HG03159 (cell line): ENCODE results near the gene FRMD4A.

Experiments used
- ATAC-seq: cut with Tn5 transposase; IDR thresholded peaks from one replicate; pipeline ENCODE4 v1.9.1; 2021; ENCODE audit warnings: mild to moderate bottlenecking, moderate library complexity; ENCODE audit not compliant: unreplicated experiment

FRMD4A gene

DNA sequence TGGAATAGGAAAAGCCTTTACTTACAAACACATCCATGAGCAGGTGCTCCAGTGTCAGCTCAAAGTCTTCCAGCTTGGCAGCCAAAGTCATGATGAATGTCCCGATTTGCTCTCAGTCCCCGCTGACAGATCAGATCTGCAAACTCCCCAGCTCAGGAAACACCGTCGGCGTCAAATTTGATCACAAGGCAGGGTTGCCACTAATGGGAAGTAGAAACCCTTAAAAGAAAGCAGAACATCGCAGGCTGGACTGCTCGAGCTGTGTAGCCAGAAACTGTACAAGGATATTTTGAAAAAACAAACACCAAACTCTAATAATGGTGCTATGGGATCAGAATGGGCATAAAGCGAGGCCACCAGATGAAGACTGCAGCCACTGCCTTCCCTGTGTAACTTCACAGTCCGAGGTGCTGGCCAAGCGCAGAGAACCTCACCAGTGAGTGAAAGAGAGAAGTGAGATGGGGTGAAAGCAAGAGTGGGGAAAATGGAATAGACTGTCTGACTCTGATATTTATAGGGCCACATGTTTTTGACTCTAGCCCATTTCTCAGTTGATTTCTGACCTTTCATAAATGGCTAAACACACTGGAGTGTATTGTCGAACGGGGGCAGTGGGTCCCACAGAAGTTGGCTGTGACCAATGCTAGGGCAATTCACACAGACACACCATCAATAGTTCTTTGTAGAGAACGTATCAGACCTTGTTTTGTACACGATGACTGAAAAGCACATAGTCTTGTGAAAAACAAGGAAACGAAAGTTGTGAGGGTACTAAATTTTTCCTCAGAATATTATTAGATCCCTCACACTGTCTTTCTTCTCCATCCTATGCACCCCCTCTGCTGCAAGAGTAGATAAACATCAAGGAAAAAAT is 306.2 kb downstream of the FRMD4A start:
- ATAC-seq: no peak

DNA sequence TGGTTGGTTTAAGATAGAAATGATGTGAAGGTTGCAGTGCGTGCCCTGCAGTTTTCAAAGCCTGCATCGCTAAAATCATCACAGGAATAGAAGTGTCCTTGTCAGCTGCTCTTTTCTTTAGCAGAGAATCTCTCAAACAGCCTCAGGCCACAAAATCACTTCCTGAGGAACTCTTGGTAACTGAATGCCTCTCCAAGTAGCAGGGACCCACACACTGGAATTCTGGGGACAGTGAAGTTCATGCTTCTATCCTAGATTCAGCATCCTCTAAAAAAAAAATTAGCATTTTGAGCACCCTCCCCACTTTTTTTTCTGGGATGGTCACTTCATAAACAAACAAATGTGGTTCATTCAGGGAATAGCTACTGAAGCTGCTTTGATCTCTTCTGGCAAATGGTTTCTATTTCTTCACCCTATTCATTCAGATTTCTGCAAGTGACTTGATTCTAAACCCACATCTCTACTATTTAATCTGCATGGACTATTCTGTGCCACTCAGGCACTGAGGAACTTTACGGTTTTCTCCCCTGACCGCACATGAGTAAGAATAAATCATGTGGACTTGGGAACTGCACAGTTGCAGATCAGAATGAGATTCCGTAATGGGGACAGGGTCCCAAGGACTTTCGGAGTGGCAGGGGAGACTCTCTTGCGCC is 306.9 kb downstream of the FRMD4A start:
- ATAC-seq: no peak

DNA sequence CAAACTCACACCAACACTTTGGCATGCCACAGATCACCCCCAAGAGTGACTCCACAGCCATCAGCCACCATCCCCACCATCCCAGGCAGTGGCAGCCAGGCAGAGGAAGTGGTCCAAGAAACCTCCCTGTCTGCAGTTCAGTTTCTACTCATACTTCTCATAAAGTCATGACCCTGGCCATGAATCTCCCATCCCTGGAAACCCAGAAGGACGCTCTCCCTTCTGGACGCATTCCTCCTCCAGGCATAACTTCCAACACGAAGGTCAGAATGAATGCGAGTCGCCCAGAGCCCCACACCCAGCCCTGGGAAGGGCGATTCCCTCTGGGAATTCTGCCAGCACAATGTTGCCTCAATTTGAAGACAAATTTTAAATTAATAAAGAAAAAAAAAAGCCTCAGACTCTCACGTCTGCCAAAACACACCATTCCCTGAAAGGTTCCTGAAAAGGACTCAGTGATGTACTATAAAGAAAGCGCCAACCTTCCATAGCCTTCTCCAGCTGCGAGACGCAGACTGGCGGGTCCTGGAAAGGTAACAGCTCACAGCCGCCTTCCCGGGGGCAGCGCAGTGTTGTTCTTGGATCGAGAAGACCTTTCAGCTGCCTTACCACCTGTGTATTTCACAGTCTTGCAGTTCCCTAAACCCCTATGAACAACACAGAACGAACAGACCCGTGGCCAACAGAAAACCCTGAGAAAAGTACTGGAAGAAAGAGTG is 307.6 kb downstream of the FRMD4A start:
- no peak for ATAC-seq

DNA sequence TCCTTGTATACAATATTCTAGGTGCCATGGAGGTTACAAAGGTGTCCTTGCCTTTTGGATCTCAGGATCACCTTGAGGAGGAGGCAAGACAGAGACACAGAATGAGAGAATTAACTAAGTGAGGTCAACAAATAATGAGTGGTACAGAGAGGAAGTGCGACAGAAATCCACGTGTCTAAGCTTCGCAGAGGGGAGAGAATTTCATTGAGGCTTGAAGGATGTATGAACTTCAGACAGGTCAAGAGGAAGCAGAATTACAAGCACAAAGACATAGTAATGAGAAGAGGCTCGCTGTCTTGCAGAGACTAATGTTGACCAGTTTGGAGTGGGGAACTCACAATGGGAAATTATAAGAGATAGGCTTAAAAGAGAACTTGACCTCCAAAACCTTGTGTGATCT is 308.7 kb downstream of the FRMD4A start:
- no peak for ATAC-seq

DNA sequence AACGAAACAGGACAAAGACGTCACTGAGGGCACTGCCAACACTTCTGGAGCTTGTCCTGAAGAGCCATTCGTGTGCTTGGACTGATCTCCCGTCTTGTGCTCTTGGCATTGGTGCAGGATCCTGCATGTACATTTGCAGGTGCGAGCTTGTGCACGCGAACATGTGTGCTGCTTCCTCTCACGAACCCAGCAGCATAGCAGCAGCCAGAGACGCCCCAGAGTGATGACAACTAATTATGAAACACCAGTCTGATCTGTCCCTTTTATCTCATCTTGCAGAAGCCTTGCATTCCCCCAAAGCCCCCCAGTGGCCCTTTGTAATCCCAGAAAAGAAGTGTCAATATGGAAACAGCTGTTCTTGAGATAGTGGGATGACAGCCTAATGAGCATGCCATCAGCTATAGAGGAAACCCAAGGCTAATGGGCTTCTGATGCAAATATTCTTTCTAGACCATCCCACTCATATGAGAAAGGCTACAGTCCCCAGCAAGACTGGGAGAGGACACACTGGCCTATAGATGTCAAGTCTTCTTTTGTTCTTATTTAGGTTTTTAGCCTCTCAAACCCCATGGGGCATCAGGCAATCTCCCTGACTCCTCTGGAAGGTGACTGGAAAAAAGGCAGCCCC is 310.6 kb downstream of the FRMD4A start:
- ATAC-seq: no peak

DNA sequence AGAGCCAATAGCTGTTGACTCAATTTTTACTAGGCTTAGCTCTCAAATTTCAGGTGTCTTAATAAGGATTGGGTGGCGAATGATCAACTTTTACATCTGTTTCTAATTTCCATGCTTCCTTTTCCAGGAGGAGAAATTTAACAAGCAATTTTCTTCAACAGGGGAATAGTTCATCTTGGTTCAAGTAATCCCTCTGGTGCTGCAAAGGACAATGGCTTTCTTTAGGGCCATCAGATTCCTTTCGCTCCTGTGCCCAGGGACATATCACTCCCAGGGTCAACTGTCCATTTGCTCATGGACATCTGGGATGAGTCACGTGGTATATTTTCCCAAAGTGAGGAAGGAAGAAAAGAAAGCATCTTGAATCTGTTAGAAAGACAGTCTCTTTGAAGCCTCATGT is 313.3 kb downstream of the FRMD4A start:
- no peak for ATAC-seq

DNA sequence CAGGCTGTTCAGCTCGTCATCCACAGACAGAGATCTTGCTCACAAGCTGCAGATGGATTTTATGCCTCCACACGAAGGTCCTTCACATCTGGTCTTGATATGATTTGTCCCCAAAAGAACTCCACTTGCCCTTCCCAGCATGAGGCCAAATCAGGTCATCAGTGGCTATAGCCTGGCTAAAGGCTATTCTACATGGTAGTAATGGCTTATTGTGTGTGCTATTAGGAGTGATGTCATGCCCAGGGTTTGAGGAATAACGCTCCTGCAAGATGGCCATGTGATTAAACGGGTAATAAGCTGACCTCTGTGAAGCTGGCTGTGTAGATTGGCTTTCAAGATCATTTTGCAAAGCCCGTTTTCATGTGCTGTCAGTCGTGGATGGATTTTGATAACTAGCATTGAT is 313.8 kb downstream of the FRMD4A start:
- no peak for ATAC-seq

DNA sequence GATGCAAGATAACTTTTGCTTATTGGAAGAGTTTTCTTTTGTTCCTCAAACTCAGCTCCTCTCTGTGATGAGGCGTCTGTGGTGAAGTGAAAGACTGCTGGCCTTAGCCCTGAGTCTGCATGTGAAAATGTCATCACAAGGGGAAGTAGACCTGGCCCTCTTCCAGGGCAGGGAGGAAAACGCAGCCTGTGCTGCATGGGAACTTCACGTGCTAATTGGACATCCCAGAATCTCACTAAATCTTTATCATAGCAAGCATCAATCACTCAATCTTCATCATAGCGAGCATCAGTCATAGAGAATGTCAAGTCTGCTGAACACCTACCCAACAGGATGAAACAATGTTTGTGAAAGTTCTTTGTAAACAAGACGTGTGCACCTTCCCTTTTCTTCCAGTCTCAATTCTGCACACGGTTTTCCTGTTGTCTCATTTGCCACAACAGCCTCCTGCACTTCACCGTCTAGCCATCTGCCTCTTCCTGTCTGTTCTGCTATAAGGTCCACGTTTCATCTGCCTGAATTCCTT is 314.6 kb downstream of the FRMD4A start:
- ATAC-seq: no peak

DNA sequence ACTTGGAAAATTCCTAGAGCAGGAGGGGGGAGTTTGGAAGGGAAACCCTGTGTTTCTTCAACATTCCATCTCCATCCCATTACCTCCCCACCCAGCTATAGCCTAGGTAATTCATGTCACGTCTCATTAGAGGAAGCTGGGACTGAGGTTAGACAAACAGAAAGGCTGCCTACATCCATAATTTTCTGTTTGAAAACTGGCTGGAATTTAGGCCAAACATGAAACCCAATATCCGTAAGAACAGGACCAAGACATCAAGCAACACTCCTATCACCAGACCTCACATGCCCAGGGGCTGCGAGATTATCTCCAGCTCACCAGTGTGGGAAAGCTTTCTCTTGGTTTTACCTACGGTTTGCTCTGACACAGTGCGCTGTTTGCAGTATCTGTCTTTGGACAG is 316.3 kb downstream of the FRMD4A start:
- ATAC-seq: no peak

DNA sequence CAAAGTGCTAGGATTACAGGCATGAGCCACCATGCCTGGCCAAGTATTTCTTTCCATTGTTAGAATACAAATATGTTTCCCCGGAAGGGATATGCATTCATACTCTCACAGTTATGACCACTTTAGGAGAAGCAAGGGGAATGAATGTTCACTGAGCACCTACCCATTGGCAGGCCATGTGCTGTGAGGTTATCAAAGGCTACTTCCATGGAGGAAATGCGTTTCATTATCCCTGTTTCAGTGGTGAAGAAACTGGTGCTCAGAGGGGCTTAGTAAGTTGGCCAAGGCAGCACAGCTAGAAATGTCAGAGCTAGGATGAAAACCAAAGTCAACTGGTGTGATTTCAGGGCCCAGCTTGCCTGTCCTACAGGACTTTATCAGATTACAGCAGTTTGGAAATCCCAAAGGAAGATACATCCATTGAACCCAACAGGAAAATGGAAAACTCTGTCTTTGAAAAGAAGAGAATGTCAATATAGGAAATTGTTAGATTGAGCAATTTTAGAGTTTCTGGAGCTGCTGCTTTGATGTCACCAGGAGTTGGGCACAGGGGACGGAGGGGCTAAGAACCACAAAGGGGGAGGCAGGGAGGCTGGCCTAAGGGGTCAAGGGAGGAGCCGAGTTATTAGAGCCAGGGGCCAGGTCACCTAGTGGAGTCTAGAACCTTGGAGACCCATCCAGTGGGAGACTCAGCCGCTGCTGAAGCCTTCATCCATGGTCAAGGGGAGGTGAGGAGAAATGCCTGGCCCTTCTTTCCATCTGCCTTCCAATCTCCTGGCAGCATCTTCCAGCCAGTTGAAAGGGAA is 319.8 kb downstream of the FRMD4A start:
- ATAC-seq: no peak

DNA sequence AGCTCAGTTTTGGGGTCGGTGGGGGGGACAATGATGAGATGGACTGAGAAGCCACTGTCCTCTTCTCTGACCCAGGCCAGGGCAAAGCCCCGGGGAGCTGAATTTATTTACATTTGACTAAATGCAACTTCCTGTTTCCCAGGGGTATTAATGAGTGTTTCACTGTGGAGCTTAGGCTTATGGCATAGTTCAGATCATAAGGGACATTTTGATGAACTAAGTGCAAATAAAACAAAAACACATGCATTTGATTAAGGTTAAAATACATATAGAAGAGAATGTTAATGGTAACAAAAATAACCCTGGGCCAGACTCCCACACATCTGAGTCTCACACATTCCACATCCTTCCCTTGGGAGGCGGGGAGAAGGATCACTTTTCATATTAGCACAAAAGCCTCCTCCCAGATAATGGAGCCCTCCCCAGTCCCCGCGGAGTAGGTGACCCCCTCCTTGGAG is 320.6 kb downstream of the FRMD4A start:
- ATAC-seq: peak; percentile 30

DNA sequence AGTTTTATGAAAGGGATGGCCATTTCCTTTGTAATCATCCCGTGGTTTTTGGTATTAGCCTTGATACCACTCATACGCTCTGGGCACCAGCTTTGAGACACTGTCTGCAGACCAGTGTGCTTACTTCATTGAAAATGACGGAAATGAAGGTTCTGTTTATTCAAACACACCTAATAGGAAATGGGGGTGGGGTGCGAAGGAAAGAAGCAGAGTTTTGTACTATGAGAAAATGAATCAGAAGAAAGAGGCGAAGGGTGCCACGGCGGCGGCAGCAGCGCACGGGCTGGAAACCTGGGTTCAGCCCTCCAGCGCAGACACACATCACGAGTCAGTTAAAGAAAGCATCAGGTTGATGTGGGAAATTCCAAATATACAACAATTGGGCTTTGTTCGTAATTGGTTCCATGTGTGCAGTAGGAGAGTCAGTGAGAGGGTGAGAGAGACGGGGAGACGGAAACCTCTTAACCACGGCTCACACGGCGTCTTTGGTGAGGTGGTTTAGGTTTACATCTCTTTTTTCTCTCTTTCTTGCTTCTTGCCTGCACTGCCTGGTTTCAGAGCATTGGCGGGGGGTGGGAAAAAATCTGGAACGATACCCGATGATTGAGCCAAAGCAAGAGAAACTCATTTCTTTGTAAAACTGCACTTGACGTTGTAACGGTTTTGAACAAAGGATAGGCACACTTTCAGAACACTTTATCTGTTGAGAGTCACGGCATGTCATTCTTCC is 321.2 kb downstream of the FRMD4A start:
- peak; percentile 46 for ATAC-seq

DNA sequence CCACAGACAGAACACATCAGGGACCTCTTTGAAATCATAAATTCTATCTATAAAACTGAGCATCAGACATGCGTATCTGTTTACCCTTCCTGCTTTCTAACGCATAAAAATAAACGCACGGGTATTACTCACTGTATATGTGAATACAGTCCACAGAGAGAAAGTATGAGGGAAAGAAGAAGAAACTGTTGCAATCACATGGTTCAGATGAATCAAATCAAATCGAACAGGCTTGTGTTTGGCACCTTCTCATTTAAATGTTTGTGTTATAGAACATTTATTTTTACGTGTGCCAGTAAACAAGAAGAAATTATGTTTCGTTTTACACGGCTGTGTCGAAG is 322.0 kb downstream of the FRMD4A start:
- ATAC-seq: no peak

DNA sequence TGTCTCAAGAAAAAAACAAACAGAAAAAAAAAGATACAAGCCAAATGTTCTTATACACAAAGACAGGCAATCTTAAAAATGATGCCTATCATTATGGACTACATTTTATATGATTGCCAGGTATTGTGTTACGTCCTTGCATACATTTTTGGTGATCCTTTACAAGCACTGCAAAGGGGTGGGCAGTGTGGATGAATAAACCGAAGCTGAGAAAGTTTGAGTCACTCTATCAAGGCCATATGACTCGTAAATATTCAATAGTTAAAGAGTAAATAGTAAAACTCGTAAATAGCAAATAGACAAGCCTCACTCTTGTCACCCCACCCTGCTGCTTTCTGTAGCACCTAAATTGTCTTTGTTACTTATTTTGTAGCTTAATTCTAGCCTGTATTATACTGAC is 326.2 kb downstream of the FRMD4A start:
- ATAC-seq: no peak

DNA sequence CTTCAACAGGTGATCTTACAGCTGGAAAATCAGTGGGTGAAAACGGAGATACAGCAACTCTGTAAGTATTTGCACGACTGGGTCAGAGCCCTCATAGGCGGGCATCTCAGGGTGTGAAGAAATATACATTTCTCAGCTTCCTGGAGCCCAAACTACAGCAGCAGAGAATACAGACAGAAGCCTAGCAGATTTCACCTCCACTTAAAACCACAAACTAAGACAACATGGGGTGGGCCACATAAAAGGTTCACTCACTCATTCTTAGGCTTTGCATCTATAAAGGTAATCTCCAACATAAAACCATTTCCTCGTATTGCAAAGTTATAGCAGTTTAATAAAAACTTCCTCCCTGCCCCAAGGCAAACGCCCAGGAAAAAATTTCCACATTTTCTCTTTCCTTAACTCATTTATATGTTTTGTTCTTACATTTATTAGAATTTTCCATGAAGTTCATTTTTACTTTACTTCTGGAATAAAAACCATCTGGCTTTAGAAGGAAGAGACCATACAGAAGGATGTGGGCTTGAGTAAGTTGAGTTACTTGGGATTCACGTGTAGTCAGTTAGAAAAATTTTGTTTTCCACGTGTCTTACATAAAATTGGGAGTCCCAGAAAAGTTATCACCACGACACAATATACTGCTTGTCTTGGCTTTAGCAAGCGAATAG is 327.1 kb downstream of the FRMD4A start:
- no peak for ATAC-seq

DNA sequence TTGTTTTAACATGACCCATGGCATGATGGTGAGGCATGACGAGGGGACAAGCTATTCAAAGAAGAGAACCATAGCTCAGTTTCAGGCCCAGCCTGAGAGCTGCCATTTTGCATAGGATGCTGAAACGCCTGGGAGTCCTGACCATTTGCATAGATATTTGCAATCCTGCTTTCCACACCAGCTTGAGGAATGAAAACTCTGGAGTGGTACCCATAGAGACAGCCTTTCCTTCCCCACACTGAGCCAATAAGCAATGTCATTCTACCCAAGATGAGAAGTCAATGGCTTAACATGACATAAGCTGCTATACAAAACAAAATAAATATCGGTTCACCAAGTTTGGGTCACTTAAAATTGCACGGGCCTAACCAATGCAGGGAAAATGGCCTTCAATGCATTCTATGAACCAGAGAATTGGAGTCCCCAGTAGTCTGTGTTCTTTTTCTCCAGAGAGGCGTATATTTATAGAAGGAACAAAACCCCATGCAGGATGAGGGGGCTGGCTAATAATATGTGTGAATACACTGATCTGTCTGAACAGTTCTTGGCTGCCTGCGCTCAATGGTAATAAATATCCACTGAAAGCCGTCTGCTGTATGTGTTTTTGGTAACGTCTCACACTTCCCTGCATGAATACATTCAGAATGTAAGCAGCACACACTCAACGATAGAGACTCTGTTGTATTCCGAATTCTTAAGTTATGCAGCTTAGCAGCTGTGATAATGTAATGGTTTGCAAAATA is 329.3 kb downstream of the FRMD4A start:
- ATAC-seq: no peak

DNA sequence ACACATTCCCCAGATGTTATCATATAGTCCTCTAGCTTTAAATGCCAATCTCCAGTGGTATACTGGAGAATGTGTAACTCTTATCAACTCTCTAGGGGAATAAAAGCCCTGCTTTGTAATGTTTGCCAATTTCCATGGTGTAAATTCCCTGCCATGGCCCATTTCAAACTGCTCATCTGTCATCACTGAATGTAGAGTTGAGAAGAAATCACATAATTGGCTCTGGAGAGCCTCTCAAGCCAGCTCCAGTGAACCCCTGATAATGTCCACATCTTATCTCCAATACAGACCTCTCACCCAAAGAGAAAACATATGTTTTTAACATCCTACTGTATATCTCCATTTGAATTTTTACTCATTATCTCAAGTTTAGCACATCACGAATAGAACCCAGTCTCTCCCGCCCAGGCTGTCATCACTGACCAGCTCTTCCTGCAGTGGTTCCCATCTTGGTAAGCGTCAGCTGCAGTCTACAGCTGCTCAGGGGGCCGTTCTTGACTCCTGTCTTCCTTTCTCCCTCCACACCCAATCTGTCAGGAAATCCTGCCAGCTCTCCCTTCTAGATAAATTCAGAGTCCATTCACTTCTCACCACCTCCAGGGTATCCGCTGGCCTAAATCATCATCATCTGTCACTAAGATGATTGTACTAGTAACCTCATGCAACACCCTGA is 332.4 kb downstream of the FRMD4A start:
- no peak for ATAC-seq

DNA sequence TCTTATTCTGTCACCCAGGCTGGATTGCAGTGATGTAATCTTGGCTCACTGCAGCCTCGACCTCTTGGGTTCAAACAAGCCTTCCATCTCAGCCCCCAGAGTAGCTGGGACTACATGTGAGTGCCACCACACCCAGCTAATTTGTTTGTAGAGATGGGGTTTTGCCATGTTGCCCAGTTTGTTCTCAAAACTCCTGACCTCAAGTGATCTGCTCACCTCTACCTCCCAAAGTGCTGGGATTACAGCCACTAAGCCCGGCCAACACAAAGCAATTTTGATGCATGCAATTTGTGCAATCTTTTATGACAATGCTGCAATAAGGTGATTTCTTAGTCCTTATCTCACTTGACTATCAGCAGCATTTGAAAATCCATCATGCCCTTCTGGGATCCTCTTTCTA is 333.1 kb downstream of the FRMD4A start:
- ATAC-seq: no peak
